ENCODE data around the gene ARGLU1.

- TF ChIP-seq EZH2 (IDR thresholded peaks at IDR 0.05; ENCODE audit: low read length) (no peak), CTCF (optimal IDR thresholded peaks at IDR 0.05 in 1 of 3, IDR thresholded peaks at IDR 0.05 in 1 of 3, conservative IDR thresholded peaks at IDR 0.05 in 1 of 3; ENCODE audit: extremely low read depth in 1 of 3, insufficient read depth in 2 of 3, low read length in 3 of 3) (no peak)
These were observed 35.6 kb upstream of the ARGLU1 start for GRCh38 chr13:106603546-106603945.
